OCI-LY7 (cell line): ENCODE data around the gene RNF144A. TPM values are rescaled to one million over a fixed set of nuclear protein-coding genes. Genes with fewer than 3 reads are reported as not detected.
"Not testable (repeated sequence)": the region's sequence is repeated elsewhere in the genome, so short reads cannot be mapped to it uniquely, and the experiment has no call there.

Experiments
- BruUV-seq: library from RNA; stranded (reverse); fragments of 400-500 nt; replicated peaks from 2 replicates; lab custom pipeline; 2021; lab: Mats Ljungman, UMichigan
- CTCF ChIA-PET: fragments of 300-600 bp; sonication (Branson Sonifier 250); formaldehyde crosslinking; loops from one replicate; lab custom pipeline; 2022; ENCODE audit warnings: antibody characterized with exemption; ENCODE audit not compliant: unreplicated experiment; lab: Charles Lee
- POLR2A ChIA-PET: fragments of 300-600 bp; sonication (Branson Sonifier 250); formaldehyde crosslinking; loops from one replicate; lab custom pipeline; 2022; ENCODE audit warnings: antibody characterized with exemption; lab: Charles Lee
- DNase-seq: peaks from one replicate; pipeline ENCODE4 v3.0.0-alpha.2; 2015; ENCODE audit warnings: low spot score
- H2AFZ ChIP-seq: fragments of 200-600 bp; sonication (generic), shearing (Covaris generic); 2 replicates; pipeline ENCODE4 v1.6.1; 2014; ENCODE audit warnings: mild to moderate bottlenecking, antibody characterized with exemption, low read length, moderate library complexity
- H3K27ac ChIP-seq: fragments of 200-600 bp; sonication (generic); 2 replicates; pipeline ENCODE4 v1.5.1; 2014; ENCODE audit warnings: mixed run types, low read depth, mild to moderate bottlenecking, moderate library complexity, low read length, inconsistent platforms; ENCODE audit not compliant: poor library complexity, severe bottlenecking
- H3K36me3 ChIP-seq: fragments of 200-600 bp; sonication (generic); 2 replicates; pipeline ENCODE4 v1.6.1; 2014; ENCODE audit warnings: mild to moderate bottlenecking, antibody characterized with exemption, low read length, moderate library complexity, mixed read lengths; ENCODE audit not compliant: insufficient read depth
- H3K4me1 ChIP-seq: fragments of 200-600 bp; sonication (generic); 2 replicates; pipeline ENCODE4 v1.5.1; 2014; ENCODE audit warnings: mild to moderate bottlenecking, low read length; ENCODE audit not compliant: insufficient read depth, poor library complexity, severe bottlenecking
- H3K4me2 ChIP-seq: fragments of 200-600 bp; sonication (generic); 2 replicates; pipeline ENCODE4 v1.6.1; 2014; ENCODE audit warnings: mild to moderate bottlenecking, low read length
- H3K4me3 ChIP-seq: fragments of 200-600 bp; sonication (generic); 2 replicates; pipeline ENCODE4 v1.5.1; 2014; ENCODE audit warnings: mild to moderate bottlenecking, low read depth, low read length; ENCODE audit not compliant: poor library complexity, severe bottlenecking
- H3K79me2 ChIP-seq: fragments of 200-600 bp; sonication (generic); 2 replicates; pipeline ENCODE4 v1.6.1; 2016; ENCODE audit warnings: low read depth, mild to moderate bottlenecking, low read length, moderate library complexity, mixed read lengths; ENCODE audit not compliant: insufficient read depth
- H3K9me2 ChIP-seq: fragments of 200-600 bp; sonication (generic); 2 replicates; pipeline ENCODE4 v1.6.1; 2016; ENCODE audit warnings: mild to moderate bottlenecking, low read length, mixed read lengths; ENCODE audit not compliant: insufficient read depth
- H3K9me3 ChIP-seq: fragments of 200-600 bp; sonication (generic); 2 replicates; pipeline ENCODE4 v1.6.1; 2014; ENCODE audit warnings: mild to moderate bottlenecking, mixed run types, low read length, mixed read lengths
- H4K20me1 ChIP-seq: fragments of 200-600 bp; sonication (generic); 2 replicates; pipeline ENCODE4 v1.6.1; 2014; ENCODE audit warnings: mild to moderate bottlenecking, antibody characterized with exemption, low read length, moderate library complexity, mixed read lengths; ENCODE audit not compliant: insufficient read depth
- CTCF ChIP-seq: fragments of 200-600 bp; sonication (generic); conservative IDR thresholded peaks from 2 replicates; pipeline ENCODE4 v1.5.1; 2014; ENCODE audit warnings: mild to moderate bottlenecking, antibody characterized with exemption, low read length, moderate library complexity, mixed read lengths
- EZH2phosphoT487 ChIP-seq: fragments of 200-600 bp; sonication (generic); IDR thresholded peaks from 2 replicates; pipeline ENCODE4 v1.6.1; 2018; ENCODE audit warnings: low read depth, borderline replicate concordance, mild to moderate bottlenecking, mixed run types, antibody characterized with exemption, low read length, moderate library complexity, mixed read lengths
- intact Hi-C: fragments of 100-400 bp; cut with micrococcal nuclease; formaldehyde crosslinking; loops from one replicate; pipeline ENCODE4 v1.10.0; 2022; ENCODE audit not compliant: unreplicated experiment
- total RNA-seq, 2 experiments: library from RNA; depleted of rRNA in 1 of 2; stranded (reverse); fragments of >200 nt in 1 of 2; shearing (Covaris generic) in 1 of 2; gene quantifications; 2 replicates each; pipeline ENCODE4 v1.2.3, GENCODE V29; 2014 to 2022

RNF144A gene
- total RNA-seq, 2 experiments from 2014 or later: 1.1 to 1.9 TPM

- no peaks in the 10 kb centered on the region for H3K4me1 ChIP-seq
- TF ChIP-seq EZH2phosphoT487: no peak
- TF ChIP-seq CTCF: no peak
- H3K9me2 ChIP-seq: no peaks in the 10 kb centered on the region
- no peak overlapping the region for H3K27ac ChIP-seq
- no peak overlapping the region for H3K4me3 ChIP-seq
- CTCF ChIA-PET: no interaction called here
- BruUV-seq: no TSS peak
- no peaks in the 10 kb centered on the region for H3K79me2 ChIP-seq
- POLR2A ChIA-PET: interaction anchor here (0.6 kb wide), 1 partner anchor 761 kb away, joined by 3 read pairs; no protein-coding TSS in a partner anchor
- H4K20me1 ChIP-seq: no peaks in the 10 kb centered on the region
- no peaks in the 10 kb centered on the region for H3K36me3 ChIP-seq
- intact Hi-C loops: no loop called here
- no peak for DNase-seq
- no peak overlapping the region for H3K4me2 ChIP-seq
- H2AFZ ChIP-seq: no peak overlapping the region
- no peaks in the 10 kb centered on the region for H3K9me3 ChIP-seq
These were observed 16.7 kb downstream of the RNF144A start for GRCh38 chr2:6933911-6934310.

- Histone ChIP-seq H3K4me2 (no peak overlapping the region), H3K27ac (no peak overlapping the region), H3K4me3 (no peak overlapping the region), H3K4me1 (no peaks in the 10 kb centered on the region), H3K79me2 (no peaks in the 10 kb centered on the region), H3K9me2 (no peaks in the 10 kb centered on the region), H4K20me1 (no peaks in the 10 kb centered on the region), H2AFZ (no peak overlapping the region), H3K9me3 (no peaks in the 10 kb centered on the region), H3K36me3 (no peaks in the 10 kb centered on the region)
- ChIA-PET CTCF (no interaction called here), POLR2A (interaction anchor here (0.6 to 1.0 kb wide), 2 partner anchors 13 to 762 kb away, joined by 3 read pairs; no protein-coding TSS in a partner anchor)
- DNase-seq: no peak
- TF ChIP-seq CTCF: no peak
- TF ChIP-seq EZH2phosphoT487: no peak
- intact Hi-C loops: no loop called here
- BruUV-seq: no TSS peak
These were observed 17.1 kb downstream of the RNF144A start for GRCh38 chr2:6934345-6934744.

- H3K27ac ChIP-seq: no peak overlapping the region
- no peak overlapping the region for H3K4me2 ChIP-seq
- H3K4me1 ChIP-seq: no peaks in the 10 kb centered on the region
- no peaks in the 10 kb centered on the region for H3K9me3 ChIP-seq
- TF ChIP-seq CTCF: no peak
- no peak for TF ChIP-seq EZH2phosphoT487
- BruUV-seq: no TSS peak
- ChIA-PET CTCF (no interaction called here), POLR2A (interaction anchor here (1.0 kb wide), 1 partner anchor 12 kb away, joined by 3 read pairs; no protein-coding TSS in a partner anchor)
- intact Hi-C loops: no loop called here
- H3K4me3 ChIP-seq: no peak overlapping the region
- no peaks in the 10 kb centered on the region for H3K36me3 ChIP-seq
- H4K20me1 ChIP-seq: no peaks in the 10 kb centered on the region
- no peak overlapping the region for H2AFZ ChIP-seq
- no peaks in the 10 kb centered on the region for H3K9me2 ChIP-seq
- H3K79me2 ChIP-seq: no peaks in the 10 kb centered on the region
- DNase-seq: no peak
These were observed 17.8 kb downstream of the RNF144A start for GRCh38 chr2:6934758-6935651.

- H3K9me2 ChIP-seq, DNase-seq, H2AFZ ChIP-seq, CTCF ChIA-PET, POLR2A ChIA-PET, H3K9me3 ChIP-seq, H3K36me3 ChIP-seq, H3K79me2 ChIP-seq, H4K20me1 ChIP-seq, intact Hi-C loops, H3K4me2 ChIP-seq, H3K4me1 ChIP-seq, H3K27ac ChIP-seq, BruUV-seq, H3K4me3 ChIP-seq: not testable (repeated sequence)
These were observed 18.4 kb downstream of the RNF144A start for GRCh38 chr2:6935652-6936020.
